Hypothalamus (tissue), 51 donors: ENCODE data around the gene DCHS2.

Experiments used
- DNase-seq, 51 donors: peaks; one replicate each; lab custom pipeline; 2025; lab: John Stamatoyannopoulos, UW

Gene DCHS2

GRCh38 chr4:154491341-154492271 is at the start of gene DCHS2:
TSS of gene DCHS2 (minus strand) at chr4:154491799. CDS start at chr4:154491355, 444 bp downstream.
- DNase-seq = peak in 26 of 51 donors; percentile 6 to 64 (median 23)

GRCh38 chr4:154534296-154534695 is 42.7 kb upstream of the DCHS2 start:
- no peak for DNase-seq

GRCh38 chr4:154529728-154530519 is 38.3 kb upstream of the DCHS2 start:
- DNase-seq = no peak

GRCh38 chr4:154528869-154529268 is 37.3 kb upstream of the DCHS2 start:
- no peak for DNase-seq

- no peak for DNase-seq
Observed at GRCh38 chr4:154527308-154527707, 35.7 kb upstream of the DCHS2 start.

- no peak for DNase-seq
Observed at GRCh38 chr4:154526151-154526550, 34.6 kb upstream of the DCHS2 start.

GRCh38 chr4:154521607-154522006 is 30.0 kb upstream of the DCHS2 start:
- DNase-seq = no peak

GRCh38 chr4:154519214-154519613 is 27.6 kb upstream of the DCHS2 start:
- no peak for DNase-seq

GRCh38 chr4:154517591-154517990 is 26.0 kb upstream of the DCHS2 start:
- no peak for DNase-seq

- peak in 2 of 51 donors; percentile 4 to 43 for DNase-seq
Observed at GRCh38 chr4:154516318-154517029, 24.9 kb upstream of the DCHS2 start.

- DNase-seq = no peak
Observed at GRCh38 chr4:154511981-154512380, 20.4 kb upstream of the DCHS2 start.

GRCh38 chr4:154511548-154511947 is 19.9 kb upstream of the DCHS2 start:
- DNase-seq = no peak

GRCh38 chr4:154507156-154507555 is 15.6 kb upstream of the DCHS2 start:
- DNase-seq = no peak

- peak in 3 of 51 donors; percentile 7 to 58 (median 18) for DNase-seq
Observed at GRCh38 chr4:154506253-154506652, 14.7 kb upstream of the DCHS2 start.

GRCh38 chr4:154503598-154503997 is 12.0 kb upstream of the DCHS2 start:
- no peak for DNase-seq

GRCh38 chr4:154502111-154502510 is 10.5 kb upstream of the DCHS2 start:
- DNase-seq = no peak

- no peak for DNase-seq
Observed at GRCh38 chr4:154497889-154498288, 6.3 kb upstream of the DCHS2 start.

GRCh38 chr4:154495867-154496266 is 4.3 kb upstream of the DCHS2 start:
- DNase-seq = no peak

GRCh38 chr4:154492288-154492687 is 689 bp upstream of the DCHS2 start:
- DNase-seq = no peak

GRCh38 chr4:154490583-154491340 is 837 bp downstream of the DCHS2 start:
- DNase-seq = peak in 9 of 51 donors; percentile 7 to 43 (median 22)
